HG03045 (cell line): ENCODE data around the gene SPATA2L.

Experiments used
- ATAC-seq: cut with Tn5 transposase; IDR thresholded peaks from one replicate; pipeline ENCODE4 v1.9.1; 2021; ENCODE audit warnings: mild to moderate bottlenecking, moderate library complexity; ENCODE audit not compliant: unreplicated experiment

SPATA2L gene

GRCh38 chr16:89660146-89660545 lies 41.4 kb downstream of the SPATA2L start:
- no peak for ATAC-seq

DNA sequence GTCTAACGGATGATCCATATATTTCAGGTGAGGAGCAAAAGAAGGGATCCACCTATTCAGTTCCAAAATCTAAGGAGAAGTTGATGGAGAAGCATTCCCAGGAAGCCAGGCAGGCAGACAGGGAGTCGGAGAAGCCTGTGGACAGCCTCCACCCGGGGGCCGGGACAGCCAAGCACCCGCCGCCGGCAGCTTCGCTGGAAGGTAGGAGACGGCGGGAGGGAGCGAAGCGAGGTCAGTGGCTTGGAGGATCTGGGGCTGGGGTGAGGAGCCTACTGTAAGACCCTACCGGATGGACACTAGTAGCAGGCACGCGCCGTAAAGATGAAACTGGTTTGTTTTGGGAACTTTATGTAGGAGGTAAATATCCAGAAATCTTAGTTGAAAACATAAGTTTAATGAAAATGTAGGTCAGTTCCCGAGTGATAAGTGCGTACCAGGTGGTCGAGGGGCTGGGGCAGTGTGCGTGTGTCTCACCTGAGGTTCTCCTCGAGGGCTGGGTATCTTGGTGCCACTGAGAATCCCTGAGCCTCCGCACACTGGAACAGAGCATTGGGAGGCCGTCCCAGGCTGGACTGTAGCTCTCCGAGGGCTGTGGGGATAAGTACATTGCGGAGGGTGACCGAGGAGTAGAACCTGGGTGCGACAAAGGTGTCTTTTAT lies 43.2 kb downstream of the SPATA2L start:
- no peak for ATAC-seq

GRCh38 chr16:89657442-89658220 lies 43.9 kb downstream of the SPATA2L start, which contains the start of the genes CHMP1A and SPATA33:
Gene CHMP1A, minus strand, starts transcription at chr16:89657708. Its CDS starts 120 bp downstream, at chr16:89657588.
Gene SPATA33, plus strand, starts transcription at chr16:89657836. Its CDS starts 76 bp downstream, at chr16:89657912.
- peak; percentile 88 for ATAC-seq

DNA sequence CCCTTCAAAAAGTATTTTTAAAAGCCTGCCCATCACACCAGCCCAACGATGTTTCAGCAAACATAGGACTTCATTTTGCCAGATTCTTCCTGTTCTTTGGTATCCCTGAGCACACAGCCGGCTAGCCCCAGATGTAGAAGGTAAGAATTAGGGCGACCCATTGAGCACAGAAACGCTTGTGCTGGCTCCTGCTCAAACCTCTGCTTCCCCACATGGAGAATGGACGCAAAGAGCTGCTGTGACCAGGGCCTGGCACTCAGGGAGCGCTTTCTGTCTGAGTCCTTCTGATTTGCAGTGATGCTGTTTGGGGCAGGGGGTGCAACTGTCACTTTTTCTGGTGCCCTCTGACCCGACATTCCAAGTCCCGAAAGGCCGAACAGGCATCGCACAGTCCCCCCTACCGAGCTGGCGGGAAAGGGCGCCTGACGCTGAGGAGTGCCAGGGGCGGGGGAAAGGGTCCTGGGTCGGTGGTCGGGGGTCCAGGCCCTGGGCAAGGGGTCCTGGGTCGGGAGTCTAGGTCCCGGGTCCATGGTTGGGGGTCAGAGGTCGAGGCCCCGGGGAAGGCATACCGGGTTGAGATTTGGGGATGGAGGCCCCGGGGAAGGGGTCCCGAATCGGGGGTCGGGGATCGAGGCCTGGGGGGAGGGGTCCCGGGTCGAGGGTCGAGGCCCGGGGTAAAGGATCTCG lies 44.9 kb downstream of the SPATA2L start:
- no peak for ATAC-seq

GRCh38 chr16:89655062-89655643 lies 46.4 kb downstream of the SPATA2L start:
- ATAC-seq, result no peak

GRCh38 chr16:89653656-89654295 lies 47.7 kb downstream of the SPATA2L start:
- ATAC-seq, result no peak

GRCh38 chr16:89651584-89651983 lies 49.9 kb downstream of the SPATA2L start:
- no peak for ATAC-seq

DNA sequence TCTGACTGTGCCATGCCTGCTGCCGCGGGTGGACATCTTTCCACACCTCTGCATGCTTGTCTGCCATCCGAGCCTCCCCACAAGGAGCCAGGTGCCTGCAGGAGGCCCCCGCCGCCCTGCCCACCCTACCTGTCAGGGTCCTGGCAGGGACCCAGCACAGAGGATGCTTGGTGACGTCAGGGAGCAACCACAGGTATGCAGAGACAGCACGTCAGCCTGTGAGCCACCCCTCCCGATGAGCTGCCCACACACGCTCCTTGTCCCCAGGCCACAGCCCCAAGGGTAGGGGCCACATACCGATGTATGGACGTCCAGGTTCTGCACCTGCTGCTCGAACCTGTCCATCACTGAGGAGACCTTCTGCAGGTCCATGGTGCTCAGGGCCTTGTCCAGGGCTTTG lies 54.6 kb downstream of the SPATA2L start:
- no peak for ATAC-seq
